Measurements from ENCODE around the gene OR11A1.

GRCh38 chr6:29466241-29466640 lies 9.4 kb upstream of the OR11A1 start:
- no peak for TF ChIP-seq CTCF (IDR thresholded peaks at IDR 0.05; ENCODE audit: insufficient read depth, low read length)
- TF ChIP-seq REST (IDR thresholded peaks at IDR 0.05; ENCODE audit: insufficient replicate concordance, low read depth) = no peak
- no peak for TF ChIP-seq SPI1 (IDR thresholded peaks at IDR 0.05; ENCODE audit: borderline replicate concordance, low read depth)

Data from HL-60 (cell line).